ENCODE measurements around the gene ABCA7.

- TF ChIP-seq POLR2A (IDR thresholded peaks at IDR 0.05), result no peak
- no peak for TF ChIP-seq CTCF (IDR thresholded peaks at IDR 0.05)
Observed at GRCh38 chr19:994516-994915, 45.4 kb upstream of the ABCA7 start.

All from uterus (tissue), 2 donors.